ENCODE results near the gene GMCL1.
A peak's percentile ranks its signal among the peaks of the same experiment; 100 is the strongest.
"Not testable (repeated sequence)": the region's sequence is repeated elsewhere in the genome, so short reads cannot be mapped to it uniquely, and the experiment has no call there.

Gene GMCL1

GRCh38 chr2:69810550-69810949 is 18.9 kb upstream of the GMCL1 start:
- no peak for DNase-seq

GRCh38 chr2:69811018-69811417 is 18.4 kb upstream of the GMCL1 start:
- no peak for DNase-seq

GRCh38 chr2:69811591-69811990 is 17.9 kb upstream of the GMCL1 start:
- no peak for DNase-seq

- DNase-seq, result no peak
Observed at GRCh38 chr2:69815717-69816116, 13.7 kb upstream of the GMCL1 start.

- DNase-seq, result peak; percentile 84
Observed at GRCh38 chr2:69816923-69817542, 12.4 kb upstream of the GMCL1 start.

DNA sequence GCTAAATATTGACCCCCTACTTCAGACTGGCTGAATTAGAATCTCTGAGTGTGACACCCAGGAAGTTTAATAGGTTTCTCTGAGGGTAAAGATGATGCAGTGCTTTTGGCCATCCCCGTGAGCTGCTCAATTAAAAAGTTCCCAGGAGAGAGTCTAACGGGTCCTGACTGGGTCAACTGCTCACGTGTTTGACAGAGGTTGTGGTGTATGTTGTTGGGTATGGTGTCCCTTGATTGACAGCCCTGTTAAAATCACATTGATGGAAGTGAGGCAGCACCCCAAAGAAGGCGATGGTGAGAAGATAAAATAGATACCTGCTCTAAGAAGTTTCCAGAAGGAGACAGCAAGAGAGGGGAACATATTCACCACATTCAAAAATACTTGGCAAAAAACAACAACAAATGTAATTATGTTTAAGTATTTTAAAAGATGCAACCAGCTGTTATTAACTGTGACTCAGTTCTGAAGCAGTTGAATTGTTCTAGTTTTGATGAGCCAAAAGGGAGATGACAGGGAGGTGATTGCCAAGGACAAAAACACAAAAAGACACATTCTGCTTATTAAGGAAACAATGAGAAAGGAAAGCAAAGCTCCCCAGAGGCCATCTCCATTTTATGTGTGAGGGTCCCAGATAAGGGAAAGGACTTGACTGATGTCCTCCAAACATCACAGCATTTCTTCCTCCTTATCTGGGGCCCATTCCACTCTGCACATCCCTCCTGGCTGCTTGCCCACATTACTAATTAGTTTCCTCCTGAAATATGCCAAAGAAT is 11.5 kb upstream of the GMCL1 start:
- DNase-seq, result no peak

DNA sequence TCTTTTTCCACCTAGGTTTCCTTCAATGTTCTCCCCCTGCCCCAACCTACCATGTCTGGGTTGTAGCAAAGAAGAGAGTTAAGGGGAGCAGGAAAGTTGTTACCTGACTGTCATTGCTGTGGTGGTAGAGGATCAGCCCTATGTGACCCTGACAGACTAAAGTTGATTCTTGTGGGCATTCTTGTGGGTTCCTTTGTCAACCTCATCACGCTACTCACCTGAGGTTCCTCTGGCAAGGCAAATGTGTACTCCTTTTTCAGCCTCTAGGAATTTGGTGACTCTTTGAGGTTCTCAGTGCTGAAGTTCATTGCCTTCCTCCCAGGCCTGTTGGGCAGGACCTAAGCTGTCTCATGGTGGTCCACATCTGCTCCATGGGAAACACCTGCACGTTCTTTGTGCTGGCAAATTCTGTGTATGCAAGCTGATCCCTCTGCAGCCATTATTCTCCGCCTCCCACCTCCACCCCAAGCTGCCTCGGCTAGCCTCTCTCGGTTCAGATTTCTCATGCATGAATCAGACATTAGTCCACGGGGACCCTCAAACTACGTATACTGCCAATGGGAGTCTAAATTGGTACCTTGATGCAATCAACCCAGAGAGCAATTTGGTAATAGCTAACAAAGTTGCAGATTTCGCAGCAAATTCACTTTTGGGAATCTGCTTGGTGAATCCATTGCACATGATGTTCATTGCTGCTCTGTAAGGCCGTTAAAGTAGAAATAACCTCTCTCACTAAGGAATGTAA is 1.5 kb upstream of the GMCL1 start:
- DNase-seq, result peak; percentile 46

DNA sequence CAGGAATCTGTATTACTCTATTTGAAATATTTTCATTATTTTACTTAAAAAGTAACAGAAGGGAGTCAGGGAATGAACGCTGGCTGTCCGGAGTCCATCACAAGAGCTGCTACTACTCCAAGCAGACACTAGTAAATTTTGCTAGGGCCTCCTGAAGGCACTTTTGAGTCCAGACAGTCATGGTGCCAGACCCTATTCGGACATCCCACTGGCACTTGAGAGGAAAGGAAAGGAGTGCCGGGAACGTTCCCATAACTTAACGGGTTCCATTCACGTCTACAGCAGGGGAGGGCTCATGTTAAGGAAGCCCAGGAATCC is 563 bp upstream of the GMCL1 start:
- DNase-seq, result no peak

DNA sequence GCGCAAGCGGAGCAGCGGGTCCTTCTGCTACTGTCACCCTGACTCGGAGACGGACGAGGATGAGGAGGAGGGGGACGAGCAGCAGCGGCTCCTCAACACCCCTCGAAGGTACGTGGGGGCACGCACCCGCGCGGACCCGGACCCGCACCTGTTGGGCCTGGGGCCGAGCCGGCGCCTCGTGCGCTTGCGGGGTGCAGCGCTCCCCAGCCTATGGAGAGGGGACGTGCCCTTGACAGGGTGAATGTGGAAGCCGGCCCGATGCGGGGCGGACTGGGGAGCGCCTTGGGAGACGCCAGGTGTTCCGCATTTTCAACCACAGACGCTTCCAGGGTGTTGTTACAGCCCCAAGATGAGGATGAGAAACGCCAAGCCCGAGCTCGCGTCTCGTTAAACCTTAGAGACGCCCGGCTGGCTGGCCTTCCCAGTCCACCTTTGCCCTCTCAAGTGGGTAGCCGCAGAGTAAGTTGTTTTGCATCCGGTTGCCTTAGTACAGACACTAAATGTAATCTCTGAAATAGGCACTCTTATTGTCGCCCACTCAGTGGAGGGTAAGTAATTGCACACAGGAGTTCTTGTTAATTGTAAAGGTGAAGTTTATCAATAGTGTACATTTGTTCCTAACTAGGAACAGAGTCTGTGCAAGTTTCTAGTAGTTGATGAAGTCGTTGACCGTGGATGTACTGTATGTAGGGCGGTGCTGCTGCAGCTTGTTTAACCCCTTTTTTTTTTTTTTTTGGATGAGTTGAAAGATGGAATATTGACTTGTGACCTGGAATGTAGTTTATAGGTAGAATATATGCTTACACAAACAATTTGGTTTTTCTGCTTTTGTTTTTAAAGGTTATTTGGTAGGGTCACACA is 815 bp downstream of the GMCL1 start:
- no peak for DNase-seq

DNA sequence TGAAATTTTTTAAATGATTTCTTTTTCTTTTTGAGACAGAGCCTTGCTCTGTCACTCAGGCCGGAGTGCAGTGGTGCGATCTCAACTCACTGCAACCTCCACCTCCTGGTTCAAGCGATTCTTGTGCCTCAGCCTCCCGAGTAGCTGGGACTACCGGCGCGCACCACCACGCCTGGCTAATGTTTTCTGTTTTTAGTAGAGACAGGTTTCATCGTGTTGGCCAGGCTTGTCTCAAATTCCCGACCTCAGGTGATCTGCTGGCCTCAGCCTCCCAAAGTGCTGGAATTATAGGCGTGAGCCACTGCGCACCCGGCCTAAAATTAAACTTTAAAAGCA is 1.4 kb downstream of the GMCL1 start:
- DNase-seq, result not testable (repeated sequence)

DNA sequence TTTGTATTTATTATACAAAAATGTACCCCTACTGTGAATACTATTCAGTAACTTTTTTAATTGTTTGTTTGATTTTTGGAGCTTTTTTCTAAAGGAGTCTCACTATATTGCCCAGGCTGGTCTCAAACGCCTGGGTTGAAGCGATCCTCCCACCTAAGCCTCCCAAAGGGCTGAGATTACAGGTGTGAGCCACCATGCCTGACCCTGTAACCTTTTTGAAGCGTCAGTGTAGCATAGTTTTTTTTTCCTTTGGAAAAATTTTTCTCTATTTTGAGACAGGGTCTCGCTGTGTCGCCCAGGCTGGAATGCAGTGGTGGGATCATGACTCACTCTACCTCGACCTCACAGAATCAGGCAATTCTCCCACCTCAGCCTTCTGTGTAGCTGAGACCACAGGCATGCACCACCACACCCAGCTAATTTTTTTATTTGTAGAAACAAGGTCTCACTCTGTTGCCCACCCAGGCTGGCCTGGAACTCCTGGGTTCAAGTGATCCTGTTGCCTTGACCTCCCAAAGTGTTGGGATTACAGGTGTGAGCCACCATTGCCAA is 2.0 kb downstream of the GMCL1 start:
- DNase-seq, result peak; percentile 35

DNA sequence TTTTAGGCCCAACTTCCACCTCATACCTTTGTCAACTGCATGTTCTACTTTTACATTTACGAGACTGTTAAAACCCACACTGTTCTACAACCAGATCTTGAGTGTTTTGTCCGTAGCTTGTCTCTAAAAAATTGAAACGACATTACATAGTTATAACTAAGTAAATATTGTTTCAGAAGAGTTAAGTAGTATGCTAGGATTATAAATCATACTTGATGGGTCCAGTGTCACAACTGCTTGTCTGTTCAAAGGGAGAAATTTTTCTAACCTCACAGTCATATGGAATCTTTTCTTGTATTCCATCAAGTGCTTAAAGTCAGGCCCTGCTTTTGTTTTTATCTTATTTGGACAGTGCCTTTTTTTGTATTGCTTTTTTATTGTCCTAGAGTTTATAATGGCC is 4.3 kb downstream of the GMCL1 start:
- no peak for DNase-seq

GRCh38 chr2:69835666-69836065 is 6.2 kb downstream of the GMCL1 start:
- no peak for DNase-seq

- no peak for DNase-seq
Observed at GRCh38 chr2:69836316-69836715, 6.9 kb downstream of the GMCL1 start.

DNA sequence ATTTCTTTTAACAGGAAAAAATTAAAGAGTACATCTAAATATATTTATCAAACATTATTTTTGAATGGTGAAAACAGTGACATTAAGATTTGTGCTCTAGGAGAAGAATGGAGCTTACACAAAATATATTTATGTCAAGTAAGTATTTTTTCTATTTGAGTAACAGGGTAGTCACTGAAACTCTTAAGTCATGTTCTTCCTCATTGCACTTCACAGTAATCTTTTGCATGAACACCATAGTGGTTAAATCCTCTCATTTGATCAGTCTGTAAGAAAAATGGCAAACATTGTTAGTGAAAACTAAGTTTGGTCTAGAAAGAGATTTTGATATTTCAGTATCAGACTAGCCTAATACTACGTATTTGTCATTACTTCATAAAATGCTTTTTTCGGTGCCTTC is 8.1 kb downstream of the GMCL1 start:
- no peak for DNase-seq

DNA sequence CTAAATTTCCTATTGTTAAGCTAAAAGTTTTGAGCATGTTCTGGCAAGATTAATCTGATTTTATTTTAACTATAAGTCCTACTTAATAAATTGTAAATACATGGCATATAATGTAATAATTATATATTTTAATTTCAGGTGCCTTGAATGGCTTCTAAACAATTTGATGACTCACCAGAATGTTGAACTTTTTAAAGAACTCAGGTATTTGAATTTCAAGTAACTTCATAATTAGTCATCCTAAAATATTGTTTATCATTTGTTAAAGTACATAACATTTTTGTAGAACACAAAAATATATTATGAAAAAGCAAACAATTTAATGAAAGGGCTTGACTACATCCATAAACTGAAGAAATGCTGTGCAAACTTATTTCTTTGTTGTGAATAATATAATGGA is 14.5 kb downstream of the GMCL1 start:
- DNase-seq, result no peak

GRCh38 chr2:69844560-69844959 is 15.1 kb downstream of the GMCL1 start:
- DNase-seq, result no peak

GRCh38 chr2:69846182-69847067 is 17.0 kb downstream of the GMCL1 start:
- no peak for DNase-seq

GRCh38 chr2:69847068-69847828 is 17.8 kb downstream of the GMCL1 start:
- no peak for DNase-seq

DNA sequence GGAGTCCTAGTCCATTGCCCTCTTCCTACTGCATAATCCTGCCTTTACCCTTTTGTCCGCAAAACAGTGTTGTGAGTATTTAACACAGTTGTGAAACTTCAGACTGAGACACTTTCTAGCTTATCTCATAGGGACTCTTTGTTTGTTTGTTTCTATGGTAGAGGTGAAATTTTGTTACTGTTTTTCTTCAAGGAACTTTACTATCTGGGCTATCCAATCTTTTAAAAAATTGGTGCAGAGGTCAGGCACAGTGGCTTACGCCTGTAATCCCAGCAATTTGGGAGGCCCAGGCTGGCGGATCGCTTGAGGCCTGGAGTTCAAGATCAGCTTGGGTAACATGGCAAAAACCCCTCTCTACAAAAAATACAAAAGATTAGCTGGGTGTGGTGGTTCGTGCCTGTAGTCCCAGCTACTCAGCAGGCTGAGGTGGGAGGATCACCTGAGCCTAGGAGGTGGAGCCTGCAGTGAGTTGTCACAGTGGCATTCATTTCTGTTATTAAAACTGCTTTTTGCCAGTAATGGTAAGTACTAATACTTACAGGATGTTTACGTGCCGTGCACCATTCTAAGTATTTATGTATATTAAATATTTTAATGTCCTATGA is 18.8 kb downstream of the GMCL1 start:
- DNase-seq, result no peak

DNA sequence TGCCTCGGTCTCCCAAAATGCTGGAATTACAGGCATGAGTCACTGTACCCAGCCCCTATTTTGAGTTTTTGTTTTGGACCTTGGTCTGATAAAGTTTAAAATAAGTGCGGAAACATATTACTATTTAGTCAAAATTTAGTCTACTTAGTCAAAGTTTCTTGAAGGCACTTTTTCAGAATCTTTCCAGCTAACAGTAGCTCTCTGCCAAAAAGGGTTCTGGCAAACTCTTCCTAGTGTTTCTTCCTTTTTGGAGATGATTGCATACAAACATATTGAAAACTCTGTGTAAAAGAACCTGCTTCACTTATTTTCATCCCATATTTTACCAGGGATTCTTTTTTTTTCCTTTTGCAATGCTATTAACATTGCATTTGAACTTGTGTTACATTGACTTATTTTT is 28.8 kb downstream of the GMCL1 start:
- DNase-seq, result no peak

Data from fibroblast of skin of right quadriceps (primary cell).